ENCODE data around the gene ZFP57.

- TF ChIP-seq EP300 (IDR thresholded peaks at IDR 0.05) (no peak), CTCF (IDR thresholded peaks at IDR 0.05) (no peak)
Measured at GRCh38 chr6:29680904-29681303, at the start of gene ZFP57.

Measured in ovary (tissue), 3 donors.